ENCODE measurements around the gene BMPR1B.

Gene BMPR1B

GRCh38 chr4:94762326-94762725 lies 4.6 kb downstream of the BMPR1B start:
- no peak overlapping the region for H3K4me3 ChIP-seq (ENCODE audit: low read depth, low read length)

- H3K4me3 ChIP-seq (ENCODE audit: low read depth, low read length) = no peak overlapping the region
Observed at GRCh38 chr4:94763005-94763404, 5.2 kb downstream of the BMPR1B start.

- no peak overlapping the region for H3K4me3 ChIP-seq (ENCODE audit: low read depth, low read length)
Observed at GRCh38 chr4:94763500-94763899, 5.7 kb downstream of the BMPR1B start.

- no peak overlapping the region for H3K4me3 ChIP-seq (ENCODE audit: low read depth, low read length)
Observed at GRCh38 chr4:94764069-94764468, 6.3 kb downstream of the BMPR1B start.

- no peak overlapping the region for H3K4me3 ChIP-seq (ENCODE audit: low read depth, low read length)
Observed at GRCh38 chr4:94765174-94765573, 7.4 kb downstream of the BMPR1B start.

- H3K4me3 ChIP-seq (ENCODE audit: low read depth, low read length) = no peak overlapping the region
Observed at GRCh38 chr4:94765648-94766047, 7.9 kb downstream of the BMPR1B start.

GRCh38 chr4:94766856-94767255 lies 9.1 kb downstream of the BMPR1B start:
- H3K4me3 ChIP-seq (ENCODE audit: low read depth, low read length) = no peak overlapping the region

- no peak overlapping the region for H3K4me3 ChIP-seq (ENCODE audit: low read depth, low read length)
Observed at GRCh38 chr4:94767446-94767845, 9.7 kb downstream of the BMPR1B start.

- no peak overlapping the region for H3K4me3 ChIP-seq (ENCODE audit: low read depth, low read length)
Observed at GRCh38 chr4:94782707-94783106, 25.0 kb downstream of the BMPR1B start.

GRCh38 chr4:94791701-94792100 lies 33.9 kb downstream of the BMPR1B start:
- H3K4me3 ChIP-seq (ENCODE audit: low read depth, low read length) = no peak overlapping the region

- H3K4me3 ChIP-seq (ENCODE audit: low read depth, low read length) = no peak overlapping the region
Observed at GRCh38 chr4:94798808-94799207, 41.1 kb downstream of the BMPR1B start.

- H3K4me3 ChIP-seq (ENCODE audit: low read depth, low read length) = no peak overlapping the region
Observed at GRCh38 chr4:94801016-94801415, 43.3 kb downstream of the BMPR1B start.

- no peak overlapping the region for H3K4me3 ChIP-seq (ENCODE audit: low read depth, low read length)
Observed at GRCh38 chr4:94802091-94802490, 44.3 kb downstream of the BMPR1B start.

- no peak overlapping the region for H3K4me3 ChIP-seq (ENCODE audit: low read depth, low read length)
Observed at GRCh38 chr4:94803181-94803580, 45.4 kb downstream of the BMPR1B start.

- H3K4me3 ChIP-seq (ENCODE audit: low read depth, low read length) = no peak overlapping the region
Observed at GRCh38 chr4:94804650-94805049, 46.9 kb downstream of the BMPR1B start.

- no peak overlapping the region for H3K4me3 ChIP-seq (ENCODE audit: low read depth, low read length)
Observed at GRCh38 chr4:94806376-94806775, 48.6 kb downstream of the BMPR1B start.

GRCh38 chr4:94811643-94812042 lies 53.9 kb downstream of the BMPR1B start:
- no peak overlapping the region for H3K4me3 ChIP-seq (ENCODE audit: low read depth, low read length)

GRCh38 chr4:94813221-94813620 lies 55.5 kb downstream of the BMPR1B start:
- no peak overlapping the region for H3K4me3 ChIP-seq (ENCODE audit: low read depth, low read length)

GRCh38 chr4:94814237-94814636 lies 56.5 kb downstream of the BMPR1B start:
- no peak overlapping the region for H3K4me3 ChIP-seq (ENCODE audit: low read depth, low read length)

- H3K4me3 ChIP-seq (ENCODE audit: low read depth, low read length) = no peak overlapping the region
Observed at GRCh38 chr4:94819371-94820168, 61.8 kb downstream of the BMPR1B start.

GRCh38 chr4:94826206-94826605 lies 68.5 kb downstream of the BMPR1B start:
- no peak overlapping the region for H3K4me3 ChIP-seq (ENCODE audit: low read depth, low read length)

GRCh38 chr4:94827481-94828110 lies 69.8 kb downstream of the BMPR1B start:
- H3K4me3 ChIP-seq (ENCODE audit: low read depth, low read length) = no peak overlapping the region

- H3K4me3 ChIP-seq (ENCODE audit: low read depth, low read length) = no peak overlapping the region
Observed at GRCh38 chr4:94828882-94829281, 71.1 kb downstream of the BMPR1B start.

All from iPS-11a (cell line).